ENCODE measurements around the gene POP4. TPM values are rescaled to one million over a fixed set of nuclear protein-coding genes. Genes with fewer than 3 reads are reported as not detected.

POP4 gene
- total RNA-seq, 4 donors from 2014 or later = 59.9 to 64.5 (median 61.3) TPM

GRCh38 chr19:29581398-29581797, 24.7 kb upstream of the POP4 start:
- Histone ChIP-seq H3K4me1 (no peaks in the 10 kb centered on the region), H3K27ac (no peak overlapping the region), H3K4me3 (no peak overlapping the region), H3K27me3 (peaks cover 0 to 16% (median 5%) of the 10 kb centered on the region in 3 donors), H3K36me3 (no peaks in the 10 kb centered on the region), H3K9me3 (no peaks in the 10 kb centered on the region)
- intact Hi-C loops (cut with DNase I; ENCODE audit: low total_unique reads) = no loop called here
- TF ChIP-seq CTCF (IDR thresholded peaks at IDR 0.05 in 4 of 5, conservative IDR thresholded peaks at IDR 0.05 in 1 of 5) (no peak), POLR2A (IDR thresholded peaks at IDR 0.05) (no peak)
- DNase-seq = no peak
- no peak for ATAC-seq
- in situ Hi-C loops (cut with MboI; ENCODE audit: low sequenced_read_pairs in 4 of 4) = no loop called here

DNA sequence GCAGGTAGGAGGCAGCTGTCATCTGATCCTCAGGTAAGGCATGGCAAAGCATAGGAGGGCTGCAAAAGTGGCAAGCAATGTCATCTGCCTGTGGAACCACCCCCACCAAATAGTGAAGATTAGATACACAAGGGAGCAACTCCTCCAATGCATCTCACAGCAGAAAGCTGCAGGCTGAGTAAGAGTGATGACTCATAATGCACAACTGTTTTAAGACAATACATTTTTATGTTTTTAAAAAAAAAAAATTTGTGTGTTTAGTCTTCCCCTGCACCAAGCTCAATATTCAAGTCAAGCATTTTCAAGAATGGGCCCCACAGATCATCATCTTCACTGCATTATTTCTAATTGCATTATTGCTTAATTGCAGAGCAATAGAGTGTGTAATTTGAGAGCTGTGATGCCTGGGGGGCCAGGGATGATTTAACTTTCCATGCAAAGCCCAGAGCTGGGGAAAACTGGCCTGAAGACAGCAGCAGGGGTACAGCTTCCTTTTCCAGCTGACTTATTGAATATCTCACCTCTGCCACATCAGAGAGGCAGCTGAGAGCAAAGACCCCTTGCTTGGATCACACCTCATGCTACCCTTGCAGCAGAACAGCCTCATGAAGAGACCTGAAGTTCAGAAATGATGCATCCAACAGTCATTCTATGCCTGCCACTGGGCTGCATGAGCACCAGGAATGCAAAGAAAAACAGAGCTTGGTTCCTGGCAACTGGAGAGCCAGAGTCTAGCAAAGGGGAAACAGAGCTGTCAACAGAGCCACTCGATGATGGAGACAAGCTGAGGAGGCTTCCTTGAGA, 22.7 kb upstream of the POP4 start:
- Histone ChIP-seq H3K27ac (no peak overlapping the region), H3K27me3 (peaks cover 0 to 4% (median 3%) of the 10 kb centered on the region in 3 donors), H3K36me3 (no peaks in the 10 kb centered on the region), H3K9me3 (no peaks in the 10 kb centered on the region), H3K4me1 (no peaks in the 10 kb centered on the region), H3K4me3 (no peak overlapping the region)
- TF ChIP-seq CTCF (IDR thresholded peaks at IDR 0.05 in 4 of 5, conservative IDR thresholded peaks at IDR 0.05 in 1 of 5) (no peak), POLR2A (IDR thresholded peaks at IDR 0.05) (no peak)
- no peak for ATAC-seq
- in situ Hi-C loops (cut with MboI; ENCODE audit: low sequenced_read_pairs in 4 of 4) = no loop called here
- no peak for DNase-seq
- intact Hi-C loops (cut with DNase I; ENCODE audit: low total_unique reads) = no loop called here

DNA sequence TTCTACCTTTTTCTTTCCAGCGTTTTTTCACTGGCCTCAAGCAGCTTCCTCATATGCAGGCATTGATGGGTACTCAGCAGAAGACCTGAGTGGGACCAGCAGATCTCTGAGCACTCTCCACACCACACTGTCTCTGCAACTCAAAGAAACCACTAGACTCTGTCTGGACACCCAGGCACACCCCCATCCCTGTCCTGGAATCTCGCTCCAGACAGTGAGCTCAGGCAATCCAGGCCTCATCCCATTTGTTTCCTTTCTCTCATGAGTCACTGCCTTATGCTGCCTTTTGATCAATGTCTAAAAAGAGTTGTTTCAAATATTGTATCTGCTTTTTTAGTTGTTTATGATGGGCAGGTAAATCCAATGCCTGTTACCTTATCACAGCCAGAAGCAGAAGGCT, 19.7 kb upstream of the POP4 start:
- Histone ChIP-seq H3K4me3 (no peak overlapping the region), H3K9me3 (no peaks in the 10 kb centered on the region), H3K4me1 (no peaks in the 10 kb centered on the region), H3K27me3 (peaks cover 0 to 13% (median 3%) of the 10 kb centered on the region in 3 donors), H3K27ac (no peak overlapping the region), H3K36me3 (no peaks in the 10 kb centered on the region)
- intact Hi-C loops (cut with DNase I; ENCODE audit: low total_unique reads) (no loop called here), in situ Hi-C loops (cut with MboI; ENCODE audit: low sequenced_read_pairs in 4 of 4) (no loop called here)
- no peak for DNase-seq
- TF ChIP-seq CTCF (IDR thresholded peaks at IDR 0.05 in 4 of 5, conservative IDR thresholded peaks at IDR 0.05 in 1 of 5) (no peak), POLR2A (IDR thresholded peaks at IDR 0.05) (no peak)
- ATAC-seq = no peak

- H3K27me3 ChIP-seq = peaks cover 0 to 15% (median 4%) of the 10 kb centered on the region in 3 donors
- H3K9me3 ChIP-seq = no peaks in the 10 kb centered on the region
- H3K27ac ChIP-seq = no peak overlapping the region
- intact Hi-C loops (cut with DNase I; ENCODE audit: low total_unique reads) = no loop called here
- ATAC-seq = no peak
- no peak overlapping the region for H3K4me3 ChIP-seq
- in situ Hi-C loops (cut with MboI; ENCODE audit: low sequenced_read_pairs in 4 of 4) = no loop called here
- no peak for DNase-seq
- no peaks in the 10 kb centered on the region for H3K36me3 ChIP-seq
- no peaks in the 10 kb centered on the region for H3K4me1 ChIP-seq
- TF ChIP-seq POLR2A (IDR thresholded peaks at IDR 0.05) (no peak), CTCF (IDR thresholded peaks at IDR 0.05 in 4 of 5, conservative IDR thresholded peaks at IDR 0.05 in 1 of 5) (no peak)
Measured at GRCh38 chr19:29587059-29587458, 19.0 kb upstream of the POP4 start.
